ENCODE measurements around the gene ICOSLG.
"Not testable (repeated sequence)": the region's sequence is repeated elsewhere in the genome, so short reads cannot be mapped to it uniquely, and the experiment has no call there.

DNA sequence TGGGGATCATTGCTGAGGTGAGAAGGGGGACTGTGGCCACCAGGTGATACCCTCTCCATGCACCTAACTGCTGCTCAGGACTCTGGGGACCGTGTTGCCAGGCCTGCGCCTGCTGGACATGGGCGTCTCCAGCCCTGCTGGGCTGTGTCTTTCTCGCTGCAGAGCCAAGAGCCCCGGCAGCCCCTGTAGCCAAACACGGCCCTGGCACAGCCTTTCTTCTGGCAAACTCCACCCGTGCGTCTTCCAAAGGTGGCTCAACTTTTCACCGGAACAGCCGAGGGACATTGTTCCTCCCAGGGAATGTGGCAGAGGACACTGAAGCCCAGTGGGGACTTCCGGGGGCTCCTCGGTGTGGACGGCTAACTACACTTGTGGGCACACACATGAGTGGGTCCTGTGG is 12.6 kb downstream of the ICOSLG start:
- TF ChIP-seq, protein P1, sequence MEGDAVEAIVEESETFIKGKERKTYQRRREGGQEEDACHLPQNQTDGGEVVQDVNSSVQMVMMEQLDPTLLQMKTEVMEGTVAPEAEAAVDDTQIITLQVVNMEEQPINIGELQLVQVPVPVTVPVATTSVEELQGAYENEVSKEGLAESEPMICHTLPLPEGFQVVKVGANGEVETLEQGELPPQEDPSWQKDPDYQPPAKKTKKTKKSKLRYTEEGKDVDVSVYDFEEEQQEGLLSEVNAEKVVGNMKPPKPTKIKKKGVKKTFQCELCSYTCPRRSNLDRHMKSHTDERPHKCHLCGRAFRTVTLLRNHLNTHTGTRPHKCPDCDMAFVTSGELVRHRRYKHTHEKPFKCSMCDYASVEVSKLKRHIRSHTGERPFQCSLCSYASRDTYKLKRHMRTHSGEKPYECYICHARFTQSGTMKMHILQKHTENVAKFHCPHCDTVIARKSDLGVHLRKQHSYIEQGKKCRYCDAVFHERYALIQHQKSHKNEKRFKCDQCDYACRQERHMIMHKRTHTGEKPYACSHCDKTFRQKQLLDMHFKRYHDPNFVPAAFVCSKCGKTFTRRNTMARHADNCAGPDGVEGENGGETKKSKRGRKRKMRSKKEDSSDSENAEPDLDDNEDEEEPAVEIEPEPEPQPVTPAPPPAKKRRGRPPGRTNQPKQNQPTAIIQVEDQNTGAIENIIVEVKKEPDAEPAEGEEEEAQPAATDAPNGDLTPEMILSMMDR (conservative IDR thresholded peaks at IDR 0.05; ENCODE audit: low read depth, low read length), result not testable (repeated sequence)
- TF ChIP-seq BHLHE40 (IDR thresholded peaks at IDR 0.05; ENCODE audit: low read depth, low read length); POLR2A (IDR thresholded peaks at IDR 0.05; ENCODE audit: low read depth, low read length); CHD1 (IDR thresholded peaks at IDR 0.05; ENCODE audit: low read depth, low read length); SMC3 (IDR thresholded peaks at IDR 0.05; ENCODE audit: low read depth, low read length); MXI1 (IDR thresholded peaks at IDR 0.05; ENCODE audit: borderline replicate concordance, low read depth, low read length); MAZ (IDR thresholded peaks at IDR 0.05; ENCODE audit: borderline replicate concordance, low read depth, low read length); CEBPB (IDR thresholded peaks at IDR 0.05; ENCODE audit: low read depth, low read length); RAD21 (IDR thresholded peaks at IDR 0.05; ENCODE audit: low read length); MAFK (IDR thresholded peaks at IDR 0.05; ENCODE audit: low read depth, low read length); FOS (IDR thresholded peaks at IDR 0.05; ENCODE audit: low read depth, low read length): not testable (repeated sequence)
- TF ChIP-seq, protein P2, sequence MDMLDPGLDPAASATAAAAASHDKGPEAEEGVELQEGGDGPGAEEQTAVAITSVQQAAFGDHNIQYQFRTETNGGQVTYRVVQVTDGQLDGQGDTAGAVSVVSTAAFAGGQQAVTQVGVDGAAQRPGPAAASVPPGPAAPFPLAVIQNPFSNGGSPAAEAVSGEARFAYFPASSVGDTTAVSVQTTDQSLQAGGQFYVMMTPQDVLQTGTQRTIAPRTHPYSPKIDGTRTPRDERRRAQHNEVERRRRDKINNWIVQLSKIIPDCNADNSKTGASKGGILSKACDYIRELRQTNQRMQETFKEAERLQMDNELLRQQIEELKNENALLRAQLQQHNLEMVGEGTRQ (IDR thresholded peaks at IDR 0.05; ENCODE audit: low read depth, low read length), result not testable (repeated sequence)
- TF ChIP-seq, protein P3, sequence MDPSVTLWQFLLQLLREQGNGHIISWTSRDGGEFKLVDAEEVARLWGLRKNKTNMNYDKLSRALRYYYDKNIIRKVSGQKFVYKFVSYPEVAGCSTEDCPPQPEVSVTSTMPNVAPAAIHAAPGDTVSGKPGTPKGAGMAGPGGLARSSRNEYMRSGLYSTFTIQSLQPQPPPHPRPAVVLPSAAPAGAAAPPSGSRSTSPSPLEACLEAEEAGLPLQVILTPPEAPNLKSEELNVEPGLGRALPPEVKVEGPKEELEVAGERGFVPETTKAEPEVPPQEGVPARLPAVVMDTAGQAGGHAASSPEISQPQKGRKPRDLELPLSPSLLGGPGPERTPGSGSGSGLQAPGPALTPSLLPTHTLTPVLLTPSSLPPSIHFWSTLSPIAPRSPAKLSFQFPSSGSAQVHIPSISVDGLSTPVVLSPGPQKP (IDR thresholded peaks at IDR 0.05; ENCODE audit: borderline replicate concordance, low read depth, low read length), result not testable (repeated sequence)

Data from IMR-90 (cell line).